NOMO-1 treated with dmso at 0.1 percent for 144 hours (cell line): ENCODE results near the gene DPP6.

ENCODE experiments used
- DNase-seq: peaks from one replicate; lab custom pipeline; 2025; ENCODE audit not compliant: unreplicated experiment; lab: John Stamatoyannopoulos, UW

DPP6 gene

GRCh38 chr7:154783281-154783909 is 731.2 kb downstream of the DPP6 start:
- DNase-seq = no peak

GRCh38 chr7:154785898-154786297 is 733.7 kb downstream of the DPP6 start:
- no peak for DNase-seq

DNA sequence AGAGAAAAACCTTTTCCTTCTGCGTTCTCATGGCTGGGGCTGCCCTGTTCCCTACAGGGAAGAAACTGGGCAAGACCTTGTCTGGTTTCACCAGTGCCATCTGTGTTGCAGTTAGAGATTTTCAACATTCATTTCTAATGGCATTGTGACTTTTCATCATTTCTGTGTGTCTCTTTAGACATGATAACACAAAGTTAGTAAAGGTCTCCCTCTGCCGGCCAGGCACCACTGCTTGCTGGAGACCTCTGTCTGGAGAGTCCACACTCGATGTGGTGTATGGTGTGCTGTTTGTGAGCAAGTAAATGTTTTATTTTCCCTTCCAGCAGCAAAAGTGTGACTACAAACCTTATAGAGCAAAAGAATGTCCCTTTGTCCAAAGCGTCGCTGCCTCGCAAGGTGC is 737.2 kb downstream of the DPP6 start:
- no peak for DNase-seq

DNA sequence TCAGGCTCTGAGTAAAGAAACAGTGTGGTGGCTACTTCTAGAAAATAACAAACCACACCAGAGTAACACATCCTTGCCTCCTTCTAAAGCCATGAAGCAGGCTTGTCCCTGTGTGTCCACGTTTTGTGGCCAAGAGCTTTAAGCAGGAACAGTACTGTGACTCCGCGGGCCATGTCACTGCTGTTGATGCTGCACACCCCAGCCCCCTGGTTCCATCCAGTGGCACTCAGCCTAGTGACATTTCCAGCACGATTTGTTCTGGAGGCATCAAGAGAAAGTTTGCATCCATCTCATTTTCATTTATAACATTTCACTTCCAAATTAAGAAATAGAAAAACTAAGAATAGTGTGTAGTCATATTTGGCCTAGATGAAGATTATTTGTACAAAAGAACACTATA is 739.4 kb downstream of the DPP6 start:
- DNase-seq = no peak

GRCh38 chr7:154792436-154793055 is 740.3 kb downstream of the DPP6 start:
- no peak for DNase-seq

GRCh38 chr7:154794147-154794780 is 742.1 kb downstream of the DPP6 start:
- DNase-seq = no peak

- DNase-seq = no peak
These were observed 742.8 kb downstream of the DPP6 start for GRCh38 chr7:154795014-154795413.

DNA sequence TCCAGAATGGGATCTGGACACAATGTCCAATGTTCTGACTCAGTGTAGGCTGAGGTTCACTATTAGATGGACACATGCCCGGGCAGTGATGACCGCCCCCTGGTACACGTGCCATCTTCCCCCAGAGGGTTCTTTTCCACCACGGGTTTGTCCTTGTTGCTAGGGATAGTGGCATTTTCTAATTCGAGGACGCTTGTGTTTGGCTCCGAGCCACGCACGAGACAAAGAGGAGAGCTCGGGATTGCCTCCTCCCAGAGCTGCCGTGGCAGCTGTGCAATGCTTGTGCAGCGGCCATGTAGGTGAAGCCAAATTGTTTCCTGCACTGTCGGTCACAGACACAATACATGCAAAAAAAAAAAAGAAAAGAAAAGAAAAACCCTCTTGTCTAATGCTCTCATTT is 743.2 kb downstream of the DPP6 start:
- DNase-seq = no peak

DNA sequence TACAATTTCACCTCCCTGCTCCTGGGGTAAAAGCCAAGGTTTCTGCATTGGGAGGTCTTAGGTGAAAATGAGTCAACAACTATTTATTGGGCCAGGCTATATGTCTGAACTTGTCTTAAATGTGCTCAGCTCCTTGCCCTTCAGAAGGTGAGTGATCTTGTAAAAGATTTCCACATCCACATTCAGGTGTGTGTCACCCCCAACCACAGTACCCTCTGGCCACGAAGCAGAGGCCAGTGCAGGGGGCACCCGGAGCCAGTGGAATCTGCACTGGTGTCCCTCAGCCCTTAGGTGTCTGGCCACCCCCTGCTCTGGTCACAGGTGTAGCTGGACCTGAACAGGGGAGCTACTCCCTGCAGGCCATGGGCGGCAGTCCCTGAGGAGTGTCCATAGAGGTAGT is 752.3 kb downstream of the DPP6 start:
- no peak for DNase-seq

DNA sequence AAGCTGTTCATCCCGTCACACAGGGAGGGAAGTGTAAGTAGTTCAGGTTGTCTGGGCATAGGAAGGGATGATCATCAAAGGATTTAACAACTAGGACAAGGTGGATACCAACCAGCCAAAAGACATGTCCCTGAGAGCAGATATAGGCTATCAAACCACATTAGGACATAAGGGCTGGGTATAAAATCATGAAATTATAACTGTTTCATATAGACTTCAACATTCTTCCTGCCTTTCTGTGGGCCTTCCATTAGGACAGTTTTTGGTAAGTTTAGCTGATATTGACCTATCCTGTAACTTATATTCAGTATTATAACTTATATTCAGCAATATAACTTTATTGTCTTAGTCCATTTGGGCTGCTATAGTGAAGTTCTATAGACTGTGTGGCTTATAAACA is 759.8 kb downstream of the DPP6 start:
- DNase-seq = no peak

DNA sequence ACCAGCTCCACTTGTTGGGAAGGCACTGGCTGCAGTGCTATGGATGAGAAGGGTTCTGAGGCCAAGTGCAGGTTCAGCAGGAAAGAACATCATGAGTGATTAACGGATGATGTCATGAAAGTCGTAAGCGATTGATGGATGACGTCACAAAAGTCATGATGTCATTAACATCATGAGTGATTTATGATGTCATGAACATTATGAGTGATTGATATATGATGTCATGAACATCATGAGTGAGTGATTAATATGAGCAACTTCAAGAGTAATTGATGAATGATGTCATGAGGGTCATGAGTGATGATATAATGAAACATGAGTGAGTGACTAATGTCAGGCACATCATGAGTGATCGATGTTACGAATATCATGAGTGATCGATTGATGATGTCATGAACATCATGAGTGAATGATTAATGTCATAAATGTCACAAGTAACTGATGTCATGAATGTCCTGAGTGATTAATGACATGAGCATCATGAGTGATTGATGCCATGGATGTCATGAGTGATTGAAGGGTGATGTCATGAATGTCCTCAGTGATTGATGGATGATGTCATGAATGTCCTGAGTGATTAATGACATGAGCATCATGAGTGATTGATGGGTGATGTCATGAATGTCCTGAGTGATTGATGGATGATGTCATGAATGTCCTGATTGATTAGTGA is 765.2 kb downstream of the DPP6 start:
- DNase-seq = no peak

GRCh38 chr7:154827007-154827406 is 774.8 kb downstream of the DPP6 start:
- DNase-seq = no peak

DNA sequence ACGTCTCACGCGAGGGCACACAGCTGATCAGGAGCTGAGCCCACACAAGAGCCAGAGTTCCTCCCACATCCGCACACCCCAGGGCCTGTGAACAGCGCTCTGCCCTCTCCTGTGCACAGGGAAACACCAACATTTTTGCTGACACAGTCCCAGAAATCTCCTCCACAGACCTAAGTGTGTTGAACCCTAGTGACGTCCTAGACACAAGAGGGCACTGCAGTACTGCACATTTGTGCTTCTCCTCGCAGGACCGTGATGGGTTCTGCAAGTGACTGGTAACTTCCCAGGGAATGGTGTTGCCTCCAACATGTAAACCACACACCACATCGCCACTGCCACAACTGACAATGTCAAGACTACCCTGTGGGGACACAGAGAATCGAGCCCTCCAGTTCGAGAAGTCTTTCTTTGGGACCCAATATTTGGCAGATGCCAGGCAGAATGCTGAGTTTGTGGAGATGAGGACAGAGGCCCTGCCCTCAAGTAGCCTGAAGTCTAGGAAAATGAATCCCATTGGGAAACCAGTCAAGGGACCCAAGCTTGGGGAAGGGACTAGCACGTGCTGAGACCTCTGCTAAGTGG is 780.5 kb downstream of the DPP6 start:
- no peak for DNase-seq

DNA sequence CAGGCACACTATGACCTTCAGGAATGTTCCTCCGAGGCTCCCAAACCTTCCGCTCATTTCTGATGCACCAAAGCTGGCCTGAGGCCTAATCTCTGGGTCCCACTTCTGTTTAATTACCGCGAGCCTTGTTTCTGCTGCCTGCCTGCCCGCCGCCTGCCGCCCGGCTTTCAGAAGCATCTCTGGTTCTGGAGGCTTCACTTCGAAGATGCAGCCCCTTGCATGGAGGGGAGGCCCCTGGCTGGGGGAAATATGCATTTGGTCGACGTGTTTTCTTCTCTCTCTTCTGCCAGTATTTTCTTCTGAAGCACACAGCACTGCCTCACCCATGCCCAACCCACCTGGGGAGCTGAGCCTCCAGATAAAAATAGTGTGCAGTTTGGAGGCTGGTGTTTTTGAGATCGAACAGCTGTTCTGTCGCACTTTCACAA is 783.8 kb downstream of the DPP6 start:
- DNase-seq = no peak

GRCh38 chr7:154837087-154837486 is 784.9 kb downstream of the DPP6 start:
- DNase-seq = no peak

DNA sequence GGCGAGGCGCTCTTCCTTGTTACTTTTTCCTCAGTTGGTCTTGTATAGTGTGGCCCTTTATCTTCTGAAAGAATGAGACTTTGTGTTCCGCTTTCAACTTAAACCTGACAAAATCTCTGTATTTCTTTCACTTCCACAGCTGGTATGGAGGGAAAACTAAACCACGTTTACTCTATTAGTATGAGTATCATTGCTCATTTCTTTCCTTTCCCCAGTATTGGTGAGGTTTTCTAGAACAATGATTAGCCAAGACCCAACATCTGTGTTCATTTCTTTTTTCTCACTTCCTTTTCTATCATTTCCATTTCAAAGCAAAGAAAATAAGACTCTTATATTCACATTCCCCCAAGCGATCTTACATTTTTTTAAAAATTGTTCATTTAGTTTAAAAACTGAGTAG is 785.4 kb downstream of the DPP6 start:
- DNase-seq = no peak

DNA sequence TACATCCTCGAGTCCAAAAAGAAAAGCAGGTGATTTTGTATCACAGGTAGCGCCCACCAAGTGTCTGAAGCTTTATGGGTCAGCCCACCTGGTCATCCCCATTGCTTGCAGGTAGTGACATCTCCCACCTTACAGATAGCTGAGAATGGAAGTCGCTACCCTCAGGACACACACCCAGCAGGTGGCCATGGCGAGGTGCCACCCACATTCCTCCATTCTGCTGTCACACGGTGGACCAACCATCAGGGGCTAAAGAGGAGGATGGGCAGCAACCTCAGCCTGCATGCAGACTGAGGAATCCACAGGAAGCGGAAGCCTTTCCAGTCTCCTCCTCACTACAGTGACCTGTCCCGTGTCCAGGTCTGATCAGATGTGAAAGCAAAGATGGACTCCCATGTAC is 787.9 kb downstream of the DPP6 start:
- DNase-seq = no peak

DNA sequence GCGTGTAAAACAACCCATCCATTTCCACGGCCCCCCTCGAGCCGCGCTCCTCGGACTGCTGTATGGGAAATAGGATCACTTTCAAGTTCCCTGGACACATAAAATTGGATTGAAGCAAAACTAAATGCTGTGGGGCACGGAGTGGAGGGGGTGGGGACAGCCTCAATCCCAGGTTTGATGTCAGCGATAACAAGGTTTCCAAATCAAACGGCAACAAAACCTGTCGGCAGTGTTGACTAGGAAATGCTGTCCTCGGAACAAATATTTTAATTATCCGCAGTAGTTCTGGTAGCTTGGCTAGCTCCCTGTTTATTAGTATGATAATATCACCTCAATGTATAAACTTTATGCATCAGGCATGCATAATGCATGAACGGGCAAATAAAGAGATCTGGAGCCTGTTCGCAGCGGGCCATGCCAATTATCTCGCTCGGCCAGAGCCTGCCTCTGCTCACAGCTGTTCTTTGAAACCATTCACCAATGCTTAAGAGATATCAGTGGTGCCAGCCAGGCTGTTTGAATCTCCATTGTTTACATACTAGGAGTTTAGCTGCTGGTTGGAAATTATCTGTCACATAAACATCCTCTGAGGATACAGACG is 789.6 kb downstream of the DPP6 start:
- DNase-seq = no peak

GRCh38 chr7:154842591-154842990 is 790.4 kb downstream of the DPP6 start:
- no peak for DNase-seq

- no peak for DNase-seq
These were observed 791.6 kb downstream of the DPP6 start for GRCh38 chr7:154843670-154844237.

- DNase-seq = no peak
These were observed 792.3 kb downstream of the DPP6 start for GRCh38 chr7:154844499-154844898.
